MM.1S (cell line): ENCODE data around the gene ITPR3.

Experiments used
- DNase-seq: peaks from one replicate; pipeline ENCODE4 v3.0.0-alpha.2; 2015
- H2AFZ ChIP-seq: fragments of 300-600 bp; sonication (generic); 2 replicates; pipeline ENCODE4 v1.6.0; 2016; ENCODE audit warnings: antibody characterized with exemption, low read length
- H3F3A ChIP-seq: fragments of 300-600 bp; sonication (generic); 2 replicates; pipeline ENCODE4 v1.6.1; 2016; ENCODE audit warnings: mild to moderate bottlenecking, antibody characterized with exemption, low read length, moderate library complexity, mixed read lengths; ENCODE audit not compliant: insufficient read depth
- H3K27ac ChIP-seq: fragments of 300-600 bp; sonication (generic); 2 replicates; pipeline ENCODE4 v1.5.1; 2016; ENCODE audit warnings: mild to moderate bottlenecking, low read length
- H3K27me3 ChIP-seq: fragments of 300-600 bp; sonication (generic); replicated peaks from 2 replicates; pipeline ENCODE4 v1.6.0; 2016; ENCODE audit warnings: low read length; ENCODE audit not compliant: insufficient read depth
- H3K36me3 ChIP-seq: fragments of 300-600 bp; sonication (generic); replicated peaks from 2 replicates; pipeline ENCODE4 v1.6.1; 2016; ENCODE audit warnings: mild to moderate bottlenecking, low read length, mixed read lengths; ENCODE audit not compliant: insufficient read depth
- H3K4me1 ChIP-seq: fragments of 300-600 bp; sonication (generic); 2 replicates; pipeline ENCODE4 v1.6.1; 2016; ENCODE audit warnings: low read length, mixed read lengths
- H3K4me2 ChIP-seq: fragments of 300-600 bp; sonication (generic); 2 replicates; pipeline ENCODE4 v1.6.0; 2016; ENCODE audit warnings: low read depth, low read length
- H3K4me3 ChIP-seq: fragments of 300-600 bp; sonication (generic); 2 replicates; pipeline ENCODE4 v1.5.1; 2016; ENCODE audit warnings: low read length, mixed read lengths
- H3K79me2 ChIP-seq: fragments of 300-600 bp; sonication (generic); 2 replicates; pipeline ENCODE4 v1.6.1; 2016; ENCODE audit warnings: mixed run types, low read length, mixed read lengths
- H3K9ac ChIP-seq: fragments of 300-600 bp; sonication (generic); 2 replicates; pipeline ENCODE4 v1.6.1; 2016; ENCODE audit warnings: low read length, mixed read lengths
- H3K9me2 ChIP-seq: fragments of 300-600 bp; sonication (generic); replicated peaks from 2 replicates; pipeline ENCODE4 v1.6.1; 2016; ENCODE audit warnings: mild to moderate bottlenecking, low read length, mixed read lengths; ENCODE audit not compliant: insufficient read depth
- H3K9me3 ChIP-seq: fragments of 300-600 bp; sonication (generic); replicated peaks from 2 replicates; pipeline ENCODE4 v1.6.1; 2016; ENCODE audit warnings: mild to moderate bottlenecking, low read length, mixed read lengths; ENCODE audit not compliant: insufficient read depth
- H4K20me1 ChIP-seq: fragments of 300-600 bp; sonication (generic); 2 replicates; pipeline ENCODE4 v1.6.1; 2016; ENCODE audit warnings: mild to moderate bottlenecking, low read length, moderate library complexity, mixed read lengths; ENCODE audit not compliant: insufficient read depth
- EZH2 ChIP-seq: fragments of 300-600 bp; sonication (generic); optimal IDR thresholded peaks from 2 replicates; pipeline ENCODE3; 2017; ENCODE audit warnings: low read depth, mild to moderate bottlenecking, antibody characterized with exemption, low read length, mixed read lengths
- EZH2phosphoT487 ChIP-seq: fragments of 300-600 bp; sonication (generic); IDR thresholded peaks from 2 replicates; pipeline ENCODE4 v1.6.1; 2018; ENCODE audit warnings: antibody characterized with exemption, low read length
- TF ChIP-seq, protein P1 (sequence below): fragments of 300-600 bp; sonication (generic); IDR thresholded peaks from 2 replicates; pipeline ENCODE4 v1.5.1; 2016; ENCODE audit warnings: antibody characterized with exemption, low read length, mixed read lengths

The ITPR3 gene

DNA sequence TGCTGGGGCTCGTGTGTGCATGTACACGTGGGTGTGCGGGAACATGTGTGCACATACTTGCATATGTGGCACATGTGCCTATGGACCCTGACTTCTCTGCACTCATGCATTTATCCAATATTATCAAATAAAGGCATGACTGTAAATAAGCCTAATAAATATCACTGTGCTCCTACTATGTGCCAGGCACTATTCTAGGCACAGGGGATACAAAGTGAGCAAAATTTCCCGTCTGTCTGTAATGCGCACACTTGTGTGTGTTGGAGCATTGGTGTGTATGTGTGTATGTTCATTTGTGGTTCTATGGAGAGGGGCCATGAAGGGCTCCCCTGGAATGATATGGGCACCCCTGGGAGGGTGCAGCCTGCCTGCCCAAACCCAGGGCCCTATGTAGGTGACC is 41.9 kb downstream of the ITPR3 start:
- Histone ChIP-seq H3K4me3 (no peak overlapping the region), H3K27ac (no peak overlapping the region), H3K27me3 (no peaks in the 10 kb centered on the region), H3K79me2 (no peaks in the 10 kb centered on the region), H3K4me1 (no peaks in the 10 kb centered on the region), H3K9ac (no peak overlapping the region), H3K36me3 (no peaks in the 10 kb centered on the region), H2AFZ (no peak overlapping the region), H3F3A (no peaks in the 10 kb centered on the region), H3K9me2 (no peaks in the 10 kb centered on the region), H3K9me3 (no peaks in the 10 kb centered on the region), H4K20me1 (no peaks in the 10 kb centered on the region), H3K4me2 (no peak overlapping the region)
- TF ChIP-seq EZH2, result no peak
- TF ChIP-seq EZH2phosphoT487, result no peak
- TF ChIP-seq, protein P1, sequence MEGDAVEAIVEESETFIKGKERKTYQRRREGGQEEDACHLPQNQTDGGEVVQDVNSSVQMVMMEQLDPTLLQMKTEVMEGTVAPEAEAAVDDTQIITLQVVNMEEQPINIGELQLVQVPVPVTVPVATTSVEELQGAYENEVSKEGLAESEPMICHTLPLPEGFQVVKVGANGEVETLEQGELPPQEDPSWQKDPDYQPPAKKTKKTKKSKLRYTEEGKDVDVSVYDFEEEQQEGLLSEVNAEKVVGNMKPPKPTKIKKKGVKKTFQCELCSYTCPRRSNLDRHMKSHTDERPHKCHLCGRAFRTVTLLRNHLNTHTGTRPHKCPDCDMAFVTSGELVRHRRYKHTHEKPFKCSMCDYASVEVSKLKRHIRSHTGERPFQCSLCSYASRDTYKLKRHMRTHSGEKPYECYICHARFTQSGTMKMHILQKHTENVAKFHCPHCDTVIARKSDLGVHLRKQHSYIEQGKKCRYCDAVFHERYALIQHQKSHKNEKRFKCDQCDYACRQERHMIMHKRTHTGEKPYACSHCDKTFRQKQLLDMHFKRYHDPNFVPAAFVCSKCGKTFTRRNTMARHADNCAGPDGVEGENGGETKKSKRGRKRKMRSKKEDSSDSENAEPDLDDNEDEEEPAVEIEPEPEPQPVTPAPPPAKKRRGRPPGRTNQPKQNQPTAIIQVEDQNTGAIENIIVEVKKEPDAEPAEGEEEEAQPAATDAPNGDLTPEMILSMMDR, result no peak
- no peak for DNase-seq

DNA sequence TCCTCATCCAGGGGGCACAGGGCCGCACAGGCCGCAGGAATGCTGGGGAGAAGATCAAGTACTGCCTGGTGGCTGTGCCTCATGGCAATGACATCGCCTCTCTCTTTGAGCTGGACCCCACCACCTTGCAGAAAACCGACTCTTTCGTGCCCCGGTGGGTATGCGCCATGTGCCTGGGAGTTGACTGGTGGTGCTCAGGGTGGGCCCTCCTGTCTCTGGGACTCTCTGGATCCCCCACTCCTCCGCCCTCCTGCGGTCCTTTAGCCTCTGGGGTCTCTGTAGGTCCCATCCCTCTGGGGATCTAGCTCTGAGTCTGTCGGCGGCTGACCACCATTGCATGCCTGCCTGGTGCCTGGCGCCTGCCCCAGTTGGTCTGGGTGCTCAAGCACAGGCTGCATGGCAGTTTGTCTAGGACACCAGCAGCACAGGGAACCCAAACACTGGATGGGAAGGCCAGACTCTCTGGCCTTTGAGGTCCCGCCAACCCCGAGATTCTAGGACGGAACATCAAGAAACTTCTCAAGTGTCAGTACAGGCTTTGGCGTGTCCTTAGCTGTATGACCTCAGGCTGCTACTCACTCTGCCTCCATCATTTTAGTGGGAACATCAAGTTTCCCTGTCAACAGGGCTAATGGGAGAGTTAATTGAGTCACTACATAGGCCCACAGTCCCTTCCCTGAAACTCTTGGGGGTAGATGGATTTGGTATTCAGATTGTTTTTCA is 42.8 kb downstream of the ITPR3 start:
- Histone ChIP-seq H3K4me1 (no peaks in the 10 kb centered on the region), H3K4me2 (no peak overlapping the region), H3K79me2 (no peaks in the 10 kb centered on the region), H3K9ac (no peak overlapping the region), H3K27ac (no peak overlapping the region), H3K27me3 (no peaks in the 10 kb centered on the region), H3F3A (no peaks in the 10 kb centered on the region), H3K9me2 (no peaks in the 10 kb centered on the region), H2AFZ (no peak overlapping the region), H4K20me1 (no peaks in the 10 kb centered on the region), H3K9me3 (no peaks in the 10 kb centered on the region), H3K4me3 (no peak overlapping the region), H3K36me3 (no peaks in the 10 kb centered on the region)
- no peak for DNase-seq
- TF ChIP-seq, protein P1, result no peak
- TF ChIP-seq EZH2 (no peak), EZH2phosphoT487 (no peak)

DNA sequence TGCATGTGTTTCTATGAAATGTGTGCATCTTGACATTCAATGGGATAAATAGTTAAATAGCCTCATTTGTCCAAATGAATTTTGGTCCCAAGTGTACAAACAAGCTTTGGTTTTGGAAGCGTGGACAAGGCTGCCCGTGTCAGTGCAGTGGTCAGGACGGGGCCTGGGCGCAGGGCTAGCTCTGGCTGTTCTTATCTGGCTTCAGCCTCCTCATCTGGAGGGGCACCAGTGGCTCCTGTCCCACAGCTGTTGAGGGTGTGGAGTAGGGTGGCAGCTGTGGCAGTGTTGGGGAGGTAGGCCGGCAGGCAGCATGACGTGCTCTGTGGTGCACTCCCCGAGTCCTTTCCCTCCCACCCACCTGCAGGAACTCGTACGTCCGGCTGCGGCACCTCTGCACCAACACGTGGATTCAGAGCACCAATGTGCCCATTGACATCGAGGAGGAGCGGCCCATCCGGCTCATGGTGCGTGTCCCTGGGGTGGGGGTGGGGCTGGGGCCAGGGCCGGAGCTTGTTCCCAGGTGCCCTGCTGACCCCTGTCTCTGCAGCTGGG is 43.5 kb downstream of the ITPR3 start:
- Histone ChIP-seq H3K79me2 (no peaks in the 10 kb centered on the region), H3K27me3 (no peaks in the 10 kb centered on the region), H3K9me2 (no peaks in the 10 kb centered on the region), H3K9me3 (no peaks in the 10 kb centered on the region), H4K20me1 (no peaks in the 10 kb centered on the region), H3K9ac (no peak overlapping the region), H3K4me3 (no peak overlapping the region), H3K4me1 (no peaks in the 10 kb centered on the region), H3K36me3 (no peaks in the 10 kb centered on the region), H3F3A (no peaks in the 10 kb centered on the region), H3K27ac (no peak overlapping the region), H3K4me2 (no peak overlapping the region), H2AFZ (no peak overlapping the region)
- TF ChIP-seq EZH2 (no peak), EZH2phosphoT487 (no peak)
- TF ChIP-seq, protein P1, result no peak
- DNase-seq, result no peak
